ENCODE data around the gene OR2AT4.
"Not testable (repeated sequence)": the region's sequence is repeated elsewhere in the genome, so short reads cannot be mapped to it uniquely, and the experiment has no call there.

Gene OR2AT4

DNA sequence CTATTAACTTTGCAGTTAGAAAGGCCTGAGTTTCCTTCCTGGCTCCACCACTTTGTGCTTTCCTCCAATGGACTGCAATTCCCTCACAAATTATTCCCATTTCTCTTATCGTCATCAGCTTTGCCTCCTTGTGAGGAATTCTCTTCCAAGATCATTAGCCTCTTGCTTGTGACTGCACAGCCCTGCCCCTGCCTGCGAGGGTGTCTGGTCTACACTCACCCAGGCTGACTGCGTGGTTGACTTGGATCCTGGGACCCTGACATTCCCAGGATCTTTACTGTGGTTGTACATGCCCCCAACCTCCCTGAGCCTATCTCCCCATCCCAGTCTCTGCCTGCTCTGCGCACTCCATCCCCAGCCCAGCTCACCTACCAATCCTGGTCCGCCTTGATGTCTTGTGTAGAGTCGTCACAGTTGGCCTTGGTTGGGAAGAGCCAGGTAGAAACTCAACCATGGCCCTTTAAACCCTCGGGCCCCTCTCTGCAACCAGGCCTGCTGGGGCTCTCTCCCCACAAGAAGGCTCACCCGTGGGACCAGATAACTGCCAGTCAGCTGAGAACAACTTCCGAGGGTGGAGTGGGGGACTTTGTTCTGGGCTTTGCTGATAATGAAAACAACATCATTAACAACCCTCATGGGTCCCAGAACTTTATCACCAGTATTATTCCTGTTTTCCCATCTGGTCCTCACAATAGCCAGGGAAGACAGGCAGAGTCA, at the start of gene OR2AT4:
Gene OR2AT4, minus strand, starts transcription at position 421 of the 717 bp plus-strand sequence.
- DNase-seq: no peak

- DNase-seq: no peak
Measured at GRCh38 chr11:75145972-75146519, 49.4 kb upstream of the OR2AT4 start.

DNA sequence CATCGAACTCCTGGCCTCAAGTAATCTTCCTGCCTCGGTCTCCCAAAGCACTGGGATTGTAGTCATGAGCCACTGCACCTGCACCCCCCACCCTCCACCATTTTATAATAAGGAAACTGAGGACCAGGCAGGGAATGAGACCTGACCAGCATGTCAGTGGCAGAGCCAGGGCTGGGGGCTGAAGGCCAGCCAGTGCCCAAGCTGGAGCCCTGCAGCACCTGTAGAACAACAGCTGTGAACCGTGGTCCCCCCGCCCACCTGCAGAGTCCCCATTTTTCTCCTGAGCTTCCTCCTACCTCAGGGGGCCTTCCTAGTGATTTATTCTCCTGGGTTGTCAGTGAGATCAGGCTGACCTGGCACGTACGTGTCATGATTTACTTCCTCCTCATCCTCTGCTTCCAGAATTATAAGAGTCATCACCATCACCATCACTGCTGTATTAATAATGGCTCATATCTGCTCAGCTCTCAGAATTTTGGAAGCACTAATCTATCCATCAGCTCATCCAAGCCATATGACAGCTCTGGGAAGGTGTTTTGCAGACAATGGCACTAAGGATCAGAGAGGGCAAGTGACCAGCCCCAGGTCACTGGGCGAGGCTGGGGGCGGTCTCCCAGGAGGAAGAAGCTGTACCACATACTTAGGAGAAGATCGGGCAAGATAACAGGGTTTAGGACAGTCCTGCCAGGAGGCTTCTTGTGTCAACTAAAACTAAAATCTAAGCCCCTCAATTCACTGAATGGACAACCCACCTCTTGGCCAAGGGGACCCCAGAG, 48.7 kb upstream of the OR2AT4 start:
- DNase-seq: no peak

GRCh38 chr11:75144716-75145014, 48.0 kb upstream of the OR2AT4 start:
- DNase-seq: no peak

DNA sequence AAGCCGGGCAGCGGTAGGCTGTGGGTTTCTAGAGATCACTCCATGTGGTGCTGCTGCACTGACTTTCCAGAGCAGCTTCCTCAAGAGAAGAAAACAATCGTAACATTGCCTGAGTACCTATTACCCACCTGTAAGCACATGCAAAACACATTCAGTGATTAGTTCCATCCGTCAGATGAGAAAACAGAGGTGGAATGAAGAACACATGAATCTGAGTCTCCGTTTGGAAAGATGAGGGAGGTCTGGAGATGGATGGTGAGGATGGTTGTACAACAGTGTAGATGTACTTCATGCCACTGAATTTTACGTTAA, 46.7 kb upstream of the OR2AT4 start:
- no peak for DNase-seq

- peak; percentile 71 for DNase-seq
Measured at GRCh38 chr11:75142714-75143419, 46.2 kb upstream of the OR2AT4 start.

DNA sequence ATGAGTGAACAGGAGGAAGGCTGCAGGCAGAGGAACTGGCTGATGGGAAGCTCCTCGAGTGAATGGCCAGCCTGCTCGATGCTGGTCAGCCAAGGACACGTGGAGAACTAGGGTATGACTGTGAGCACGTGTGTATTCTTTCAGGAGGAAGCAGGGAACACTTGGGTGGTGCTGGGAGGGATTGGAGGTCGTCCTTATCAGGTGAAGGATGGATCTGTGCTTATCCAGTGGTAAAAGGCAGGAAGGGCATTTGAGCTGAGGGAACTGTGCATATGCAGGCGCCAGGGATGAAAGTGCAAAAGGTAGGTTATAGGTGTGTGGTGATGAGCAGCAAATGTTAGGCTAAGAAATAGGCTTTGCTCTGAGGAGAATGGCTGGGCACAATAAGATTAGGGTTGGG, 44.5 kb upstream of the OR2AT4 start:
- DNase-seq: no peak

DNA sequence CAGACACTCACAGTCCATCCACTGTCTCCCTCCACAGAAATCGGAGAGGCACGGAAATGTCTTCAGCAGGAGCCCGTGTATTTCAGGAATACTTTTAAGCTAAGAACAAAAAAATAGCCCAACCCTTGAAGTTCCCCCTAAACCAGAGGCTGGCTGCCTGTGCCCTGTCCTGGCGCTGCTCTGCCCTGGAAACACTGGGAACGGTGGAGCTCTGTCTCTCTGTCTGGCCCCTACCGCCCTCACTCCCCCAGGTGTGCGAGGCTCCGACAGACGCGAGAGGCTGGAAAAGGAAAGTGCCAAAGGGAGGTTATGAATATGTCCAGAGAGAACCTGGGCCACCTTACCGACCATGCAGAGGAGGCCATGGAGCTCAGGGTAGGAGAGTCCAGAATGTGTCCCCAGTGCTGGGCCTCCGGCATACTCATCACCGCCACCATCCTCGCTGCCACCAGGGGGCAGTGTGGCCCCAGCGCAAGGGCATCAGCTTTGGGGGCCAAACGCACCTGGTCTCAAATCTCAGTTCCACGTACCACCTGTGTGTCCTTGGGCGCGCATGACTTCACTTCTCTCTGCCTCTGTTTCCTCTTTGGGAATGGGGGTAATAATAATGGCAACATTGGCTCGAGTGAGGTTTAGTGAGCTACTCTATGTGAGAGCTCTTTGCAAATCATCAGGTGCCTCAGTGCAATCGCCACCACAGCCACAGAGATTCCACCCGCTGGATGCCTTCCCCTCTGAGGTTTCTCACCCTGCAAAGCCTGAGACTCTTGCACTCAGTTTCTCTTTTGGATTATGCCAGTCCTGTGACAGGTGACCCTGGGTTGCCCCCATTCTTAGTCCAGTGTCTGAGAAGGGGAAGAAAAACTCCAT, 43.8 kb upstream of the OR2AT4 start:
- peak; percentile 83 for DNase-seq

- DNase-seq: no peak
Measured at GRCh38 chr11:75135651-75136050, 39.0 kb upstream of the OR2AT4 start.

DNA sequence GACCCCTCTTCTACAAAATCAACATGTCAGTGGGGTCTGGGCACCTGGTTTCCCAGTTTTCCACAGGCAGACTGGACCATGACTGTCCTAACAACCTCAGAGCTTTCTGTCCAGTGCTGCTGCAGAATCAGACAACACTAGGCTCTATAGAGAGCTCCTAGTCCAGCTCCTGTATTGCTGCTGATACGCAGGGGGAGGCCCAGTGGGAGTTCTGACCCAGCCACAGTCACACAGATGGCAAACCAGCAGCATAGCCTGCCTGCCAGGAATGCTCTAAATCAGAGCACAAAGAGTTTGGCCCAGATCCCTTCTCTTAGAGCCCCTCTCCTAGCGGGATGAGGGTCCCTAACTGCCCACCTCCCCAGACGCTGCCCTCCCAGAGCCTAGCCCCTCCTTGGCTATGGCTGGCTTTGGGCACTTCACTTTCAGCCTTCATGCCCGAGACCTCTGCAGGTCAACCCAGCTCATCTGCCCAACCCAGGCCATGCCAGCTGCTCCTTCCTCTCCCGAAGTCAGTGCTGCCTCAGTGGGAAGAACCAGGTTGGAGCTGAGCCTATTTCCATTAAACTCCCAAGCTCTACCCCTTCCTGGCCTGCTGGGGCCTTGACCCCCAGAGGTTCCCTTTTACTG, 38.5 kb upstream of the OR2AT4 start:
- no peak for DNase-seq

- DNase-seq: no peak
Measured at GRCh38 chr11:75133976-75134375, 37.3 kb upstream of the OR2AT4 start.

DNA sequence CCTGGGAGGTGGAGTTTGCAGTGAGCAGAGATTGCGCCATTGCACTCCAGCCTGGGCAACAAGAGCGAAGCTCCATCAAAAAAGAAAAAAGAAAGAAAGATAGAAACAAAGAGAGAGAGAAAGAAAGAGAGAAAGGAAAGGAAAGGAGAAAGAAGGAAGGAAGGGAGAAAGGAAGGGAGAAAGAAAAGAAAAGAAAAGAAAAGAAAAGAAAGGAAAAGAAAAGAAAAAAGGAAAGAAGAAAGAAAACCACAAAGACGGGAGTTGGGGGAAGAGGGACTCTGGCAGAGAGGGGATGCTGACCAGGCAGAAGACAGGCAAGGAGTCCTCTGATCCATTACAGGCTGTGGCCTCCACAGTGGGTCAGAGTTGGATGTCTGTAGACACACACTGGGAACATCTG, 35.4 kb upstream of the OR2AT4 start:
- DNase-seq: no peak

DNA sequence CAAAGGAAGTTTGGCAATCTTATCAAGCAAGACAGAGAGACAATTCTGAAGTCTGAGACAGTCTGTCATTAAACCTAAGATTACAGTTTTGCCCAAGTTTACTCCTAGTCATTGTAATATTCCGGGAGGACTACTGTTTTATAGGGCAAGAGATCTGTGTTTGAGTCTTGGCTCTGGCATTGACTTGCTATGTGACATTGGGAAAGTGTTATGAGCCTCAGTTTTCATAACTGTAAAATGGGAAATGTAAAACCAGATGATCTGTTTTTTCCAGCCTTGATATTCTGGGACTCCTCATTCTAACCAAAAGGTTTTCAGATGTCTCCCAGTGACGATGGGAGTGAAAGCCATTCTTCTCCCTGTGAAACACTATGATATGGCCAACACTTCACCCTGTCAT, 29.9 kb upstream of the OR2AT4 start:
- DNase-seq: no peak

GRCh38 chr11:75118577-75118976, 21.9 kb upstream of the OR2AT4 start:
- DNase-seq: no peak

DNA sequence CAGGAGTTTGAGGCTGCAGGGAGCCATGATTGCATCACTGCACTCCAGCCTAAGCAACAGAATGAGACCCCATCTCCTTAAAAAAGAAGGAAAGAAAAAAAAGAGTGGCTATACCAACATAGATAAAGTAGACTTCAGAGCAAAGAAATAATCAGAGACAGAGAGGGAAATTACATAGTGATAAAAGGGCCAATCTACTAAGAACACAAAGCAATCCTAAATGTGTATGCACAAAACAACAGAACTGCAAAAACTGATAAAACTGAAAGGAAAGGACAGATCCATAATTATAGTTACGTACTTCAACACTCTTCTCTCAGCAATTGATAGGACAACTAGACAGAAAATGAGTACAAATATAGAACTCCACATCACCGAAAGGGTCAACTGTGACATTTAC, 17.8 kb upstream of the OR2AT4 start:
- no peak for DNase-seq

DNA sequence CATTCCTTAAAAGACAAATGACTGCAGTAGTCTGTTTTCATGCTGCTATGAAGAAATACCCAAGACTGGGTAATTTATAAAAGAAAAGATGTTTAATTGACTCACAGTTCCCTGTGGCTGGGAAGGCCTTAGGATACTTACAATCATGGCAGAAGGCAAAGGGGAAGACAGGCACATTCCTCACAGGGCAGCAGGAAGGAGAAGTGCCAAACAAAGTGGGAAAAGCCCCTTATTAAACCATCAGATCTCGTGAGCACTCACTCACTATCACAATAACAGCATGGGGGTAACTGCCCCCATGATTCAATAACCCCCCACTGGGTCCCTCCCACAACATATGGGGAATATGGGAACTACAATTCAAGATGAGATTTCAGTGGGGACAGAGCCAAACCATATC, 16.4 kb upstream of the OR2AT4 start:
- no peak for DNase-seq

DNA sequence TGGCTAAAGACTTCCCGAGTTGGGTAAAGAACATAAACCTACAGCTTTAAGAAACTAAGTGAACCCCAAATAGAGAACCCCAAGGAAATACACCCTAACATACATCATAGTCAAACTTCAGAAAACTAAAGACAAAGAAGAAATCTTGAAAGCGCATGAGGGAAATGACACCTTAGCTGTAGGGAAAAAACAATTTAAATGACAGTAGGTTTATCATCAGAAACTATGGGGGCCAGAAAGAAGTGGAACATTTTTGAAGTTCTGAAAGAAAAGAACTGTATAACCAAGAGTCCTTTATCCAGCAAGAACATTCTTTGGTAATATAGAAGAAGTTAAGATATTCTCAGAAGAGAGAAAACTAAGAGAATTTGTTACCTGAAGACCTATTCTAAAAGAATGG, 15.5 kb upstream of the OR2AT4 start:
- no peak for DNase-seq

GRCh38 chr11:75107187-75107586, 10.5 kb upstream of the OR2AT4 start:
- DNase-seq: no peak

GRCh38 chr11:75105967-75106681, 9.4 kb upstream of the OR2AT4 start:
- not testable (repeated sequence) for DNase-seq

- DNase-seq: no peak
Measured at GRCh38 chr11:75105462-75105925, 8.8 kb upstream of the OR2AT4 start.

DNA sequence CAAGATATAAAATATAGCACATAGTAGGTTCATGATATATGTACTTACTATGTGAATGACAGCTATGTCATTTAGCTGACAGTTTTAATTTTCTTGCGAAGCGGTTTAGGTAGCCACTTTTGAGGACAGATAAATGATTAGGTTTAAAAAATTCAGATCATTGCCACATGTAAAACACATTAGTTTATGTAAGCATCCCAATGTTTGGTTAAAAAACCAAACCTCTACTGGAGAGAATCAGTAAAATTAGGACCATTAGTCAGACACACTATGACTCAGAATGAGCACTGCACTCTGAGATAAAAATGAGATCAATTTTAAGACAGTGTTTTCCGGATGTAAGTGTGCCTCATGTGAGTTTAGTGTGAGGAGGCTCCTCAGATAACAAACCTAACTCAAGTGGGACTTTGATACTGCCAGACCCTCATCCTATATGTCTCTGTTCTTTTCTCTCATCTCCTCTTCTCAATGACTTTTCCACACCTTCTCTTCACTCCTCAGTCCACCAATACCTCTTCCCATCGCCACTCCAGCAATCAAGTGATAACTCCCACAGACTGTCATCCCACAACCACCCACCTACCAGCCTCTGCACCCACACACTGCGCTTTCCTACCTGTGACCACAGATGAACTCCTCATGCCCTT, 6.8 kb upstream of the OR2AT4 start:
- DNase-seq: no peak

Measured in activated gamma-delta T cell treated with Interleukin-2 at 50 U/mL for 16 hours (primary cell).